NK-92 (cell line): ENCODE data around the gene MRE11.
"Not testable (repeated sequence)": the region's sequence is repeated elsewhere in the genome, so short reads cannot be mapped to it uniquely, and the experiment has no call there.

Source experiments
- DNase-seq: peaks from one replicate; lab custom pipeline; 2025; ENCODE audit not compliant: unreplicated experiment; lab: John Stamatoyannopoulos, UW

Gene MRE11

GRCh38 chr11:94433049-94433448, 60.6 kb downstream of the MRE11 start:
- no peak for DNase-seq

DNA sequence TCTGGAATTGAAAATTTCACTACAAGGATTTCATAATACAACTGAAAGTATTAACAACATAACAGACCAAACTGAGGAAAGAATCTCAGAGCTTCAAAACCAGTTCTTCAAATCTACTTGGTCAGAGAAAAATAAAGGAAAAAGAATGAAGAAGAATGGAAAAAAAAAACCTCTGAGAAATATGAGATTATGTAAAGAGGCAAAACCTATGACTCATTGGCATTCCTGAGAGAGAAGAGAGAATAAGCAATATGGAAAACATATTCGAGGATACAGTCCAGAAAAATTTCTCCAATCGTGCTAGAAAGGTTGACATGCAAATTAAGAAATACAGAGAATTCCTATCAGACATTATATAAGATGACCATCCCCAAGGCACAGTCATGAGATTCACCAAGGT, 69.0 kb downstream of the MRE11 start:
- no peak for DNase-seq

- no peak for DNase-seq
Measured at GRCh38 chr11:94424011-94424410, 69.6 kb downstream of the MRE11 start.

GRCh38 chr11:94423507-94423906, 70.1 kb downstream of the MRE11 start:
- DNase-seq: no peak

GRCh38 chr11:94418123-94418765, 75.4 kb downstream of the MRE11 start:
- DNase-seq: no peak

DNA sequence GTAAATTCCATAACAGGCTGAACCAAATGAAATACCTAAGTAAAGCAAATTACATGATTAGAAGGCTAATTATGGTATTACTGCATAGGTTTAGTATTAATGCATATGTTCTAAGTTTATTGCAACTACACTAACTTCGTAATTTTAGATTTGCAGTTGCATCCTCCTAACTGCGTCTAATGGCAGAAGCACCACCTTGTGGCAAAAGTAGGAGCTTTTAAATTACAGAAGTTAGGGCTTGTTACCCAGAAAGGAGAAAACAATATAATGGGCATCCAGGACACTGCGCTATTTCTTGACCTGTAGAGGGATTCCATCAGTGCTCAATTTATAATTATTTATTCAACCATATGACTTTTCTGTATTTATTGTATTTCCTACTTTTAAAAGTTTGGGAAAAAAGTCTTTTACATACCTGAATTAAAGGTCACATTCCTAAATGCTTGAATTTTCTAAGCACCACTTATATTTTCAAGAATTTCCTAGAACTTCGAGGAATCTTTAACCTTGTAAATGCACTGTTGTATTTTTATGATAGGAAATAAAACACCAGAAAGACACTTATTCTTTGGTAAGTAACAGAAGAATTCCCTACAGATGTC, 76.2 kb downstream of the MRE11 start:
- DNase-seq: no peak

GRCh38 chr11:94405062-94405833, 88.4 kb downstream of the MRE11 start:
- DNase-seq: no peak

DNA sequence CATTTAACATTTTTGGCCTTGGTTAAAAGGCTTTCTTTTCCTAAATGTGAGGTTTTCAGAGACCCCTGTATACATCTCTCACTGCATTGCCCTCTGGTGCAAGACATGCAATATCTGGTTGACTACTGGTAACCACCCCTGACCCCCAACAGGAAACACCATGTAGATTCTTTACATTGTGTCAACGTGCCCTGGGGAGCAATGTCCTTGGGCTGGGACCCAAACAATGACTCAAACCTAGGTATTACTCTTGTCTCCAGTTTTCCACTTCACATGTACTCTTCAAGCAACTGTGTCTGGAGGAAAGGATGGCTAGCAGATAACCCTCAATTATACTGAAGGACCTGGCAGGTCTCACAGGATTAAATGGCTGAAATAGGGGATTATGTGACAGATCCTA, 91.3 kb downstream of the MRE11 start:
- no peak for DNase-seq

DNA sequence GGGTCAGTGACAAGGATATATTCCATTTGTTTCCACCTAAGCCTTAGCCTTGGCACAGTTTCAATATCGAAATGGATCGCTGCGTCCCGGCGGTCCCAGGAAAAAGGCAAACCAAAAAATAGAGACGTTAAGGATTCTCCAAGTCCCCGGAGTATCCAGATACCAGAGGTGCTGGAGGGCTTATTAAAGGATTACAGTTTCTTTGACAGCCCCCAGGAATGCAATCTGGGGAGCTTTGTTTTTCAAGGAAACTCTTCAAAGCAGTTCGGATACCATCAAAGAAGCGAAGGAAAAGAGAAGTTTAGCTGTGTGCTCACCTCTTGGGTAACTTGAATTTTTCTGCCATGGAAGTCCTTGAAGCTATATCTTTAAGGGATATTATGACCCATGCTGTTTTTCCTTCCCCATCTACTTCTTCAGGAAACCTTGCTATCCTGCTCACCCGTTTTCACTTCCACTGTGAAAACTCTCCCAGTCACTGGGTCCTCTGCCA, 91.8 kb downstream of the MRE11 start:
- no peak for DNase-seq

GRCh38 chr11:94400839-94401772, 92.5 kb downstream of the MRE11 start, which contains the start of gene GPR83:
GPR83 (minus strand) TSS chr11:94401419; CDS start chr11:94401247, 172 bp downstream.
- no peak for DNase-seq

DNA sequence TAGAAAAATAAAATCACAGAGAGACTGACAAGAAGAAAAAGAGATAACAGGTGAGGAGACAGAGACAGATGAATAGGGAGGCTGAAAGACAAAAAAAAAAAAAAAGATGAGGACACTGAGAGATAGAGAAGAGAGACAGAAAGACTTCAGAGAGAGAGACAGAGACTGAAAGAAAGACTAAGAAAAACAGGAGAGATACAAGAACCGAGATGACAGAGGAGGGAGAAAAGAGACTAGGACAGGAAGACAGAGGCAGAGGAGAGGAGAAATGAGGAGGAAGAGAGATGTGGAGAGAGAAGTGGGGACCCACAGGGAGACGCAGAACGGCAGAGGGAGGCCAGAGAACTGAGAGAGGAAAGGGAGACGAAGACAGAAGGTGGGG, 93.2 kb downstream of the MRE11 start:
- DNase-seq: no peak

DNA sequence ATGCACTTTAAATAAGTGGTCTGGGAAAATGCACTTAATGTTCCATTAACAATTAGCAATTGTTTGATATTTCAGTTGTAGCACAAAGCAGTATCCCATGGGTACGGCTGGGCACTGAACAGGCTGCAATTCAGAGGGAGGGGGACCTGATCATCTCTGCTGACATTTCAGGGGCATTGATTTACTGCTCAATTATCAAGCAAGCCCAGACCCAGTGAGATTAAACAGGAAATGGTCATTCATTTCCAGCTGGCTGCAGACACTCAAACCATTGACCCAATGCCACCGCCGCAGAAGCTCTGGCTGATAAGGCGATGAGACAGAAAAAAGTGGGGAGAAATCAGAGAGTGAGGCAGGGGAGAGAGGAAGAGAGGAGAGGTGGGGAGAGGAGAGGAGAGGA, 93.6 kb downstream of the MRE11 start:
- DNase-seq: no peak

DNA sequence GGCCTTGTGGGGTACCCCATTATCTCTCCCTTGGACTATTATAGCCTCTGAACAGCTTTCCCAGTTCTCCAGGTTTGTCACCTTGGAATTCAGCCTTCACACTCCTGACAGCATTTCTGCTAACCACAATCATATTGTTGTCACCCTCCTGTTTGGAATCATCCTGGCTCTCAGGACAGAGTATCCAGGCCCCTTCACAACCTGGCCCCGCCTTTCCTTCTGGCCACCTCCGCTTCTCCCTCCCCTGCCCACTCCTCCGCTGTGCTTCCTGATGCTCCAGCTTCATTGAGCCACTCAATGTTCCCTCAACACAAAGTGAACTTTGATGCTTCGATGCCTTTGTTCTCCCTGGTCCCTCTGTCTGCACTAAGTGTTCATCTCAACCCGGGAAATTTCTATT, 95.5 kb downstream of the MRE11 start:
- DNase-seq: no peak

- no peak for DNase-seq
Measured at GRCh38 chr11:94396282-94396681, 97.4 kb downstream of the MRE11 start.

DNA sequence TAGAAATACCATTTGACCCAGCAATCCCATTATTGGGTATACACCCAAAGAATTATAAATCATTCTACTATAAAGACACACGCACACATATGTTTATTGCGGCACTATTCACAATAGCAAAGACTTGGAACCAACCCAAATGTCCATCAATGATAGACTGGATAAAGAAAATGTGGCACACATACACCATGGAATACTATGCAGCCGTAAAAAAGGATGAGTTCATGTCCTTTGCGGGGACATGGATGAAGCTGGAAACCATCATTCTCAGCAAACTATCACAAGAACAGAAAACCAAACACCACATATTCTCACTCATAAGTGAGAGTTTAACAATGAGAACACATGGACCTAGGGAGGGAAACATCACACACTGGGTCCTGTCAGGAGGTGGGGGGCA, 101.7 kb downstream of the MRE11 start:
- DNase-seq: not testable (repeated sequence)

GRCh38 chr11:94379613-94380012, 114.0 kb downstream of the MRE11 start:
- no peak for DNase-seq

GRCh38 chr11:94376841-94377240, 116.8 kb downstream of the MRE11 start:
- no peak for DNase-seq

DNA sequence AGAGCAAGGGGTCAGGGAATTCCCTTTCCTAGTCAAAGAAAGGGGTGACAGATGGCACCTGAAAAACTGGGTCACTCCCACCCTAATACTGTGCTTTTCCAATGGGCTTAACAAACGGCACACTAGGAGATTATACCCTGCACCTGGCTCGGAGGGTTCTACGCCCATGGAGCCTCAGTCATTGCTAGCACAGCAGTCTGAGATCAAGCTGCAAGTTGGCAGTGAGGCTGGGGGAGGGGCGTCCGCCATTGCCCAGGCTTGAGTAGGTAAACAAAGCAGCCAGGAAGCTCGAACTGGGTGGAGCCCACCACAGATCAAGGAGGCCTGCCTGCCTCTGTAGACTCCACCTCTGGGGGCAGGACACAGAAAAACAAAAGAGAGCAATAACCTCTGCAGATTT, 123.1 kb downstream of the MRE11 start:
- DNase-seq: not testable (repeated sequence)
